CD4-positive, alpha-beta T cell (primary cell): Measurements from ENCODE around the gene NANOGP8. TPM values are rescaled to one million over a fixed set of nuclear protein-coding genes. Genes with fewer than 3 reads are reported as not detected.

Experiments used
- ATAC-seq: fragments of 200-7000 bp; cut with Tn5 transposase; one replicate; pipeline ENCODE4 v1.10.0; 2022; ENCODE audit warnings: mild to moderate bottlenecking; ENCODE audit not compliant: poor library complexity
- CTCF ChIA-PET: fragments of 350-600 bp; sonication (Branson Sonifier 250); formaldehyde crosslinking; loops from one replicate; lab custom pipeline; 2021; ENCODE audit warnings: antibody characterized with exemption, inconsistent platforms; lab: Charles Lee
- POLR2A ChIA-PET: fragments of 350-600 bp; sonication (Branson Sonifier 250); formaldehyde crosslinking; loops from one replicate; lab custom pipeline; 2021; ENCODE audit warnings: antibody characterized with exemption, inconsistent platforms; lab: Charles Lee
- DNase-seq, 14 experiments: peaks; one replicate each; pipeline ENCODE4 v3.0.0-alpha.2; 2013 to 2020; ENCODE audit warnings: mixed read lengths in 2 of 14
- H3K27ac ChIP-seq, 2 donors: one replicate each; pipeline versions ENCODE4 v1.5.1 to v1.7.0; 2013; ENCODE audit warnings: low read length in 2 of 2, low read depth in 1 of 2, mild to moderate bottlenecking in 1 of 2
- H3K27me3 ChIP-seq, 2 experiments: 1 replicate in 1 of 2; 2 replicates in 1 of 2; pipeline versions ENCODE4 v1.6.1 to v1.7.0; 2013; ENCODE audit warnings: low read length in 2 of 2, control low read depth in 1 of 2, mild to moderate bottlenecking in 1 of 2, moderate library complexity in 1 of 2; ENCODE audit not compliant: insufficient read depth in 2 of 2, control insufficient read depth in 1 of 2
- H3K36me3 ChIP-seq: one replicate; pipeline ENCODE4 v1.6.1; 2013; ENCODE audit warnings: low read length, control low read depth; ENCODE audit not compliant: insufficient read depth
- H3K4me1 ChIP-seq: one replicate; pipeline ENCODE4 v1.6.1; 2013; ENCODE audit warnings: low read length, control low read depth; ENCODE audit not compliant: insufficient read depth
- H3K4me3 ChIP-seq: one replicate; pipeline ENCODE4 v1.5.1; 2013; ENCODE audit warnings: mild to moderate bottlenecking, low read length, moderate library complexity
- H3K9me3 ChIP-seq, 2 experiments: 1 replicate in 1 of 2; 2 replicates in 1 of 2; pipeline versions ENCODE4 v1.6.1 to v1.7.0; 2013; ENCODE audit warnings: low read length in 2 of 2, mild to moderate bottlenecking in 2 of 2, control low read depth in 1 of 2, moderate library complexity in 1 of 2; ENCODE audit not compliant: control insufficient read depth in 1 of 2, insufficient read depth in 1 of 2
- H3K27ac Mint-ChIP-seq: one replicate; pipeline ENCODE4 v1.8.0; 2020; ENCODE audit warnings: mixed read lengths
- H3K27me3 Mint-ChIP-seq: one replicate; pipeline ENCODE4 v1.8.0; 2021; ENCODE audit warnings: mixed read lengths
- H3K36me3 Mint-ChIP-seq: one replicate; pipeline ENCODE4 v1.8.0; 2021; ENCODE audit warnings: low read depth, mixed read lengths
- H3K4me1 Mint-ChIP-seq: one replicate; pipeline ENCODE4 v1.8.0; 2021; ENCODE audit warnings: low read depth, mixed read lengths
- H3K4me3 Mint-ChIP-seq: one replicate; pipeline ENCODE4 v1.8.0; 2020; ENCODE audit warnings: mild to moderate bottlenecking, mixed read lengths
- H3K9me3 Mint-ChIP-seq: one replicate; pipeline ENCODE4 v1.8.0; 2020; ENCODE audit warnings: mixed read lengths
- intact Hi-C, 2 experiments: fragments of 100-400 bp; cut with DNase I in 1 of 2; cut with micrococcal nuclease in 1 of 2; formaldehyde crosslinking; loops; one replicate each; pipeline versions ENCODE4 v1.15.1 to v1.9.0; 2023 to 2025; cut with DNase I, micrococcal nuclease
- total RNA-seq, 174 experiments: library from RNA in 2 of 174; stranded (reverse) in 2 of 174; gene quantifications; one replicate each; pipeline ENCODE4 v1.2.3 and lab custom pipeline; 2021 to 2026
- TF ChIP-seq, protein P1 (sequence below): fragments of 200-600 bp; IDR thresholded peaks from one replicate; pipeline ENCODE4 v1.8.0; 2022; ENCODE audit warnings: antibody characterized with exemption, mild to moderate bottlenecking

NANOGP8 gene
- total RNA-seq, 2 experiments from 2014 or later = not detected

DNA sequence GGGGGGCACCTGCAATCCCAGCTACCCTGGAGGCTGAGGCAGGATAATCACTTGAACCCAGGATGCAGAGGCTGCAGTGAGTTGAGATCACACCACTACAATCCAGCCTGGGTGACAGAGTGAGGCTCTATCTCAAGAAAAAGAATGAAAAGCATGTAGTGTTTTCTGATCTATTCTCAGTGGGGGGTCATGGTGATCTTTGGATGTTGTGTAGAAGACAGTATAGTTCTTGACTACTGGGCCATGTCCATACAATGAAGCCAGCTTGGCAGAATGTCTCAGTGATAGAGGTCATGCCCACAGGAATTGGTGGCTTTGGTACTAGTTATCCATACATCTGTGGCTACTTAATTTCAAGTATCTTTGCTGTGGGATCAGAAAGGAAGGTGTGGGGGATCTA is 26.8 kb upstream of the NANOGP8 start:
- TF ChIP-seq, protein P1, sequence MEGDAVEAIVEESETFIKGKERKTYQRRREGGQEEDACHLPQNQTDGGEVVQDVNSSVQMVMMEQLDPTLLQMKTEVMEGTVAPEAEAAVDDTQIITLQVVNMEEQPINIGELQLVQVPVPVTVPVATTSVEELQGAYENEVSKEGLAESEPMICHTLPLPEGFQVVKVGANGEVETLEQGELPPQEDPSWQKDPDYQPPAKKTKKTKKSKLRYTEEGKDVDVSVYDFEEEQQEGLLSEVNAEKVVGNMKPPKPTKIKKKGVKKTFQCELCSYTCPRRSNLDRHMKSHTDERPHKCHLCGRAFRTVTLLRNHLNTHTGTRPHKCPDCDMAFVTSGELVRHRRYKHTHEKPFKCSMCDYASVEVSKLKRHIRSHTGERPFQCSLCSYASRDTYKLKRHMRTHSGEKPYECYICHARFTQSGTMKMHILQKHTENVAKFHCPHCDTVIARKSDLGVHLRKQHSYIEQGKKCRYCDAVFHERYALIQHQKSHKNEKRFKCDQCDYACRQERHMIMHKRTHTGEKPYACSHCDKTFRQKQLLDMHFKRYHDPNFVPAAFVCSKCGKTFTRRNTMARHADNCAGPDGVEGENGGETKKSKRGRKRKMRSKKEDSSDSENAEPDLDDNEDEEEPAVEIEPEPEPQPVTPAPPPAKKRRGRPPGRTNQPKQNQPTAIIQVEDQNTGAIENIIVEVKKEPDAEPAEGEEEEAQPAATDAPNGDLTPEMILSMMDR = no peak
- H3K36me3 Mint-ChIP-seq = no peaks in the 10 kb centered on the region
- H3K4me1 ChIP-seq = no peaks in the 10 kb centered on the region
- no peak overlapping the region for H3K4me3 ChIP-seq
- ChIA-PET POLR2A (no interaction called here), CTCF (no interaction called here)
- H3K27ac Mint-ChIP-seq = no peak overlapping the region
- H3K27me3 Mint-ChIP-seq = no peaks in the 10 kb centered on the region
- H3K9me3 Mint-ChIP-seq = no peaks in the 10 kb centered on the region
- no peak overlapping the region for H3K27ac ChIP-seq
- no peak overlapping the region for H3K4me3 Mint-ChIP-seq
- intact Hi-C loops = no loop called here
- no peaks in the 10 kb centered on the region for H3K27me3 ChIP-seq
- no peaks in the 10 kb centered on the region for H3K4me1 Mint-ChIP-seq
- H3K9me3 ChIP-seq = no peaks in the 10 kb centered on the region
- DNase-seq (no peak), ATAC-seq (no peak)
- H3K36me3 ChIP-seq = no peaks in the 10 kb centered on the region

DNA sequence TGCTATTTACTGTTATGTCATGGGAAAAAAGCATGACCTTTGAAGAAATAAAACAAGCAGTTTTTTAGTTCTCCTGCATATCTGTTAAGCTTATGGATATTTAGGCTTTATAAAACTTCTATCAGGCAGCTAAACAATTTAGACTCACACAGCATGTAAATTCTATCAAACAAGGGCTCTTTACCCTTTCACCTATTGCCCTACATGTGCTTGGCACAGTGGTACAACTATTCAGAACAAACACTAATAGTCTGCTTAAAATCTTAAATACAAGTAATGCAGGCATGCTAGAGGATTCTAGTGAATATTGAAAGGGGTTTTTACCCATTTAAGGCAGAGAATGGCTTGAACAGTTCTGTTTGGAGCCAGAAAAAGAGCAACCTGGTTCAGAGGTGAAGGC is 23.4 kb upstream of the NANOGP8 start:
- Histone ChIP-seq H3K36me3 (no peaks in the 10 kb centered on the region), H3K9me3 (no peaks in the 10 kb centered on the region), H3K27ac (no peak overlapping the region), H3K4me3 (no peak overlapping the region), H3K4me1 (no peaks in the 10 kb centered on the region), H3K27me3 (no peaks in the 10 kb centered on the region)
- H3K27me3 Mint-ChIP-seq = no peaks in the 10 kb centered on the region
- no peaks in the 10 kb centered on the region for H3K9me3 Mint-ChIP-seq
- ATAC-seq (no peak), DNase-seq (no peak)
- POLR2A ChIA-PET = no interaction called here
- no peaks in the 10 kb centered on the region for H3K36me3 Mint-ChIP-seq
- intact Hi-C loops = no loop called here
- no peak overlapping the region for H3K27ac Mint-ChIP-seq
- no peak overlapping the region for H3K4me3 Mint-ChIP-seq
- CTCF ChIA-PET = no interaction called here
- H3K4me1 Mint-ChIP-seq = no peaks in the 10 kb centered on the region
- TF ChIP-seq, protein P1 = no peak

DNA sequence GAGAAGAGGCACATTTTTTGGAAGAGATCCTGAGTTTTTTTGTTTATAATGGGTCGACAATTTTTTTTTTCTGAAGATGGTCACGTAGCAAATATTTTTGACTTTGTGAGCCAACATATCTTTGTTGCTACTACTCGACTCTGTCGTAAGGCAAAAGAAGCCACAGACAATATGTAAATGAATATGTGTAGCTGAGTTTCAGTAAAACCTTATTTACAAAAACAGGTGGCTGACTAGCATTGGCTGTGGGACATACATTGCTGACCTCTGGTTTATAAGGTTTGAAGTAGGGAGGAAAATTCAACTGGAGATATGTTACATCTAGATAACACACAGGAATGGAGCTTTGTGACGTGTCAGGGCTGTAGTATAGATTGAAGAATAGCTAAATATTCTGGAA is 22.5 kb upstream of the NANOGP8 start:
- H3K9me3 Mint-ChIP-seq = no peaks in the 10 kb centered on the region
- no peak overlapping the region for H3K27ac Mint-ChIP-seq
- no peak for DNase-seq
- H3K4me1 Mint-ChIP-seq = no peaks in the 10 kb centered on the region
- Histone ChIP-seq H3K36me3 (no peaks in the 10 kb centered on the region), H3K27ac (no peak overlapping the region), H3K4me1 (no peaks in the 10 kb centered on the region), H3K9me3 (no peaks in the 10 kb centered on the region), H3K27me3 (no peaks in the 10 kb centered on the region), H3K4me3 (no peak overlapping the region)
- no peaks in the 10 kb centered on the region for H3K27me3 Mint-ChIP-seq
- intact Hi-C loops = no loop called here
- H3K4me3 Mint-ChIP-seq = no peak overlapping the region
- ChIA-PET CTCF (no interaction called here), POLR2A (interaction anchor here (0.5 kb wide), 1 partner anchor 16 kb away, joined by 3 read pairs; no protein-coding TSS in a partner anchor)
- ATAC-seq = no peak
- no peaks in the 10 kb centered on the region for H3K36me3 Mint-ChIP-seq
- TF ChIP-seq, protein P1 = no peak
